GM18520 (cell line): ENCODE measurements around the gene DNPH1.

Experiments
- ATAC-seq: cut with Tn5 transposase; IDR thresholded peaks from one replicate; pipeline ENCODE4 v1.9.1; 2021; ENCODE audit not compliant: unreplicated experiment

Gene DNPH1

GRCh38 chr6:43185391-43185985 is 43.8 kb downstream of the DNPH1 start:
- ATAC-seq, result no peak

DNA sequence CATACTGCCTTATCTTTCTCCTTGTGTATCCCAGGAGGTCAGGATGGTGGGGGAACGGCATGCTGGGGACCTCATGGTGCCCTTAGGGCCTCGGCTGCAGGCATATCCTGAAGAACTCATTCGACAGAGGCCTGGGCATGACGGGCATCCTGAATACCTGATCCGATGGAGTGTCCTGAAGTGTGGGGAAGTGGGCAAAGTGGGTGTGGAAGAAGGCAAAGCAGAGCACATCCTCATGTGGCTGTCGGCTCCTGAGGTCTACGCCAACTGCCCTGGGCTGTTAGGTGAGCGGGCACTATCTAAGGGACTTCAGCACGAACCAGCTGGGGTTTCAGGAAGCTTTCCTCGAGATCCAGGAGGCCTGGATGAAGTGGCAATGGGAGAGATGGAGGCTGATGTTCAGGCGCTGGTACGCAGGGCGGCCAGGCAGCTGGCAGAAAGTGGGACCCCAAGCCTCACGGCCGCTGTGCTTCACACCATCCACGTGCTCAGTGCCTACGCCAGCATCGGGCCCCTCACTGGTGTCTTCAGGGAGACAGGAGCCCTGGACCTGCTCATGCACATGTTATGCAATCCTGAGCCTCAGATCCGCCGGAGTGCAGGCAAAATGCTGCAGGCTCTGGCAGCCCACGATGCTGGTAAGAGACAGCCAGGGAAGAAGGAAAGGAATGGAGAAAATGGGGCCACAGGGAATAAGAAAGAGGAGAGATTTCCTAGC is 44.9 kb downstream of the DNPH1 start:
- ATAC-seq, result no peak

GRCh38 chr6:43183441-43183840 is 45.8 kb downstream of the DNPH1 start:
- no peak for ATAC-seq

DNA sequence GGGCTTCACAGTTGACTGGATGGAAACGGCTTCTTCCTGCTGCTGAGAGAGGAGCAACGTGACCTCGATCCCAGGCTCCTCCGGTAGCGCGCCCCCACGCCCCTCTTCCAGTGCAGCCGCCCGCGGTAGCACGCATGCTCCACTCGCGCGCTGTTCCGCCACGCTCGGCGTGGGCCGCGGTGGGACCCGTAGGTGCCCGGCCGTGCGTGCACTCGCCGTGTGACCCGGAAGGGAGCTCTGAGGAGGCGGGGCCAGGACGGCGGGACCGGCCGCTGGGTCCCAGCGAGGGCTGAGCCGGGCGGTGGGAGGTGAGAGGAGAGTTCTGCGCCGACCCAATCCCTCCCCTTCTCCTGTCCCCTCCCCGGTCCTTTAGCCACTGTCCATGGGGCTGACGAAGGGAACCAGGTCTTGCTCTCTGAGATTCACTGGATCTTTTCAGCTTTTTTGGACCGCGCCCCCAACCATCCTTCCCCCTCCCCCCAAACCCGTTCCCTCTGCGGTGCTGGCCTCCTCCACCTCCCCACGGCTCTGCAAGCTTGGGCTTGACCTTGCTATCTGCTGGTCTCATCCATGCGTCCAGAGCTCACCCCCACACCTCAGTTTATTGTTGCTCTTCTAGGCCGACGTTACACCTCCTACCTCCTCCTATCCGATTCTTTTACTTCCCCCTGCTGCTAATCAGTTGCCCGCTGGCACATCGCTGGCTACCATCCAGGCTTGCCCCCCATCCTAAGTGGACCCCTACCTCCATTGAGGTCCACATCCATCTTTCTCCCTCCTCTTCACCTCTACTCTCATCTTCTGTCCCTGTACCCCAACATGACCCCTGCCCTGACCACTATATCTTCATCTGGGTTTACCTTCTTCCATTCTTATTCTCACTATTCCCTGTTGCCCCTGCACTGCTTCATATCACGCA is 47.1 kb downstream of the DNPH1 start, which contains the start of gene CUL9:
TSS of gene CUL9 (plus strand) at position 255 of the 919 bp plus-strand sequence. CDS start 2,115 bp downstream, outside the sequence.
- peak; percentile 95 for ATAC-seq

GRCh38 chr6:43181621-43181941 is 47.7 kb downstream of the DNPH1 start:
- ATAC-seq, result no peak

GRCh38 chr6:43180985-43181384 is 48.3 kb downstream of the DNPH1 start:
- ATAC-seq, result no peak

DNA sequence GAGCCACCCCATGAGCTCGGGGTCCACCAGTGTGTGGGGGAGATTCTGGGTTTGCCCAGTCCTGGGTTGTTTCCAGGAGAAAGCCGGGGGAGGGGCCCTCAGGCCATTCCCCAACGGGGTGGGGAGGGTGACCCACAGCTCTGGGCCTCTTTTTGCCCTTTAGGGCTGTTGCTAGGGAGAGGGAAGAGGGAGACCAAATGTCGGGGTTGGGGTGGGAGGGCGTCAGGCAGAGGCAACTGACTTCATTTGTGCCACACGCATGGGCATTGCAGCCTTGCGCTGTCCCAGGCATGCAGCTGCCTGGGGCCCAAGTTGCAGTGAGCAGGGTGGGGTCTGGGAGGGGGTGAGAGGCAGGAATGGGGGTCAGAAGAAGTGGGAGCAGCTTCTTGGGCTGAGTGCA is 49.2 kb downstream of the DNPH1 start:
- no peak for ATAC-seq

DNA sequence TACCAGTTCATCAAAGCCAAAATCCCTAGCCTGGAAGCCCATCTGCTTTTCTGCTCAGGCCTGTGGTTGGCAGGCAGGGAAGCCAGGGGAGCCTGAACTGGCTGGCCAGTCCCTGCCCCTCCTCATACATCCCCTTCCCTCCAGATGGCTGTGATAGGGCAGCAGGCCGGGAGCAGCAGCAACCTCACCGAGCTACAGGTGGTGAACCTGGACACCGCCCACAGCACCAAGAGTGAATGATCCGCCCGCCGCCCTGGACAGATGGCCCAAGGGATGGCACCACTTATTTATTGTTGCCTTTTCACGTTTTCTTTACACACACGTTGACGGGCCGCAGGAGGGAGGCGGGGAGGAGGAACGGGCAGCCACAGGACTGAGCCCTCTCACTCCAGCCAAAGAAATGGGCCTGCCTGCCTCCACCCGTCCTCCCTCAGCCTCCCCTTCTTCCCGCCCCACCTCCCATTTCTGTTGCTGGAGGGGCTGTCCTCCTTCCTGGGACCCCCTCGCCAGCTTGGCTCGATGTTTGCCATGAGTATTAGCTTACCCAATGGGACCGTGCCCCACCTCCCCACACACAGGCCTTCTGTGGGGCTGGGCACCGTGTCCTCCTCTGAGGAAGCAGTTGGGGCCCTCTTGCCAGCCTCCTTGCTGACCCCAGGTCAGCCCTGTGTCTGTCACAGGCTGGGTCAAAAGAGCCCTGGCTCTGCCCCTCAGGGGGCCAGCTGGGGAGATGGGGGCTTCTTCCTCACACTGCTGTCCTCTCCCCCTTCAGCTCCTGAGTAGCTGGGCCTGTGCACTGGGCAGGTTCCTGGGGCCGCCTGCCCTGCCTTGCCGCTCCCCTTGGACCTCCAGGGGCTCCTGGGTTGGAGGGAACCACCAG is 50.1 kb downstream of the DNPH1 start:
- no peak for ATAC-seq

GRCh38 chr6:43178150-43178549 is 51.1 kb downstream of the DNPH1 start:
- ATAC-seq, result no peak

GRCh38 chr6:43176423-43176786 is 52.9 kb downstream of the DNPH1 start:
- no peak for ATAC-seq

- no peak for ATAC-seq
These were observed 53.4 kb downstream of the DNPH1 start for GRCh38 chr6:43175676-43176422.
